ENCODE data around the gene IFNAR1. TPM values are rescaled to one million over a fixed set of nuclear protein-coding genes. Genes with fewer than 3 reads are reported as not detected.
"Not testable (repeated sequence)": the region's sequence is repeated elsewhere in the genome, so short reads cannot be mapped to it uniquely, and the experiment has no call there.

Gene IFNAR1
- total RNA-seq, 1 donor from 2014 or later, result 8.2 TPM

DNA sequence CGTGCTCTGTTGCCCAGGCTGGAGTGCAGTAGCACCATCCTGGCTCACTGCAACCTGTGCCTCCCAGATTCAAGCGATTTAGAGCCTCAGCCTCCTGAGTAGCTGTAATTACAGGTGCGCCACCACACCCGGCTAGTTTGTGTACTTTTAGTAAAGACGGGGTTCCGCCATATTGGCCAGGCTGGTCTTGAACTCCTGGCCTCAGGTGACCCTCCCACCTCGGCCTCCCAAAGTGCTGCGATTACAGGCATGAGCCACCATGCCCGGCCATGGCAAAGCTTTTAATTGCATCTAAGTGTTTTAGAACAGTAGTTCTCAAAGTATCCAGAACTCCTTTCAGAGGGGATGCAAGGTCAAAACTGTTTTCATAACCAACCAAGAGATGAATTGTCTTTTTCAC is 53.3 kb downstream of the IFNAR1 start:
- TF ChIP-seq, protein P1, sequence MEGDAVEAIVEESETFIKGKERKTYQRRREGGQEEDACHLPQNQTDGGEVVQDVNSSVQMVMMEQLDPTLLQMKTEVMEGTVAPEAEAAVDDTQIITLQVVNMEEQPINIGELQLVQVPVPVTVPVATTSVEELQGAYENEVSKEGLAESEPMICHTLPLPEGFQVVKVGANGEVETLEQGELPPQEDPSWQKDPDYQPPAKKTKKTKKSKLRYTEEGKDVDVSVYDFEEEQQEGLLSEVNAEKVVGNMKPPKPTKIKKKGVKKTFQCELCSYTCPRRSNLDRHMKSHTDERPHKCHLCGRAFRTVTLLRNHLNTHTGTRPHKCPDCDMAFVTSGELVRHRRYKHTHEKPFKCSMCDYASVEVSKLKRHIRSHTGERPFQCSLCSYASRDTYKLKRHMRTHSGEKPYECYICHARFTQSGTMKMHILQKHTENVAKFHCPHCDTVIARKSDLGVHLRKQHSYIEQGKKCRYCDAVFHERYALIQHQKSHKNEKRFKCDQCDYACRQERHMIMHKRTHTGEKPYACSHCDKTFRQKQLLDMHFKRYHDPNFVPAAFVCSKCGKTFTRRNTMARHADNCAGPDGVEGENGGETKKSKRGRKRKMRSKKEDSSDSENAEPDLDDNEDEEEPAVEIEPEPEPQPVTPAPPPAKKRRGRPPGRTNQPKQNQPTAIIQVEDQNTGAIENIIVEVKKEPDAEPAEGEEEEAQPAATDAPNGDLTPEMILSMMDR (IDR thresholded peaks at IDR 0.05; ENCODE audit: insufficient read depth, low read length, severe bottlenecking), result no peak
- FAIRE-seq (no peak), DNase-seq (ENCODE audit: low read depth) (no peak)
- H3K4me3 ChIP-seq (ENCODE audit: low read depth, low read length), result no peak overlapping the region
- no peaks in the 10 kb centered on the region for H3K36me3 ChIP-seq (ENCODE audit: control insufficient read depth, insufficient read depth, low read length)
- H3K27me3 ChIP-seq (ENCODE audit: control insufficient read depth, insufficient read depth, low read length), result no peaks in the 10 kb centered on the region

DNA sequence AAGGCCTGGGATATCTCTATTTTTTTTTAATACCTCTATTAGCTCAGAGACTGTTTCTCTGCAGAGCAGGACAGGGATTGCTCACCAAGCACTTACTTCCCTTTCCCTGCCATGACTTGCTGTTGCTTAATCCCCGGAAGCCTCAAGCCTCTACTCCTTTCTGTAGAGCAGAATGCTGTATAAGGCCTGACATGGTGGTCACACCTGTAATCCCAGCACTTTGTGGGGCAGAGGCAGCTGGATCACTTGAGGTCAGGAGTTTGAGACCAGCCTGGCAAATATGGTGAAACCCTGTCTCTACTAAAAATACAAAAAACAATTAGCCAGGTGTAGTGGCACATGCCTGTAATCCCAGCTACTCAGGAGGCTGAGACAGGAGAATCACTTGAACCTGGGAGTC is 55.2 kb downstream of the IFNAR1 start:
- peak; percentile 94 for DNase-seq (ENCODE audit: low read depth)
- not testable (repeated sequence) for H3K36me3 ChIP-seq (ENCODE audit: control insufficient read depth, insufficient read depth, low read length); H3K4me3 ChIP-seq (ENCODE audit: low read depth, low read length); FAIRE-seq; H3K27me3 ChIP-seq (ENCODE audit: control insufficient read depth, insufficient read depth, low read length)

DNA sequence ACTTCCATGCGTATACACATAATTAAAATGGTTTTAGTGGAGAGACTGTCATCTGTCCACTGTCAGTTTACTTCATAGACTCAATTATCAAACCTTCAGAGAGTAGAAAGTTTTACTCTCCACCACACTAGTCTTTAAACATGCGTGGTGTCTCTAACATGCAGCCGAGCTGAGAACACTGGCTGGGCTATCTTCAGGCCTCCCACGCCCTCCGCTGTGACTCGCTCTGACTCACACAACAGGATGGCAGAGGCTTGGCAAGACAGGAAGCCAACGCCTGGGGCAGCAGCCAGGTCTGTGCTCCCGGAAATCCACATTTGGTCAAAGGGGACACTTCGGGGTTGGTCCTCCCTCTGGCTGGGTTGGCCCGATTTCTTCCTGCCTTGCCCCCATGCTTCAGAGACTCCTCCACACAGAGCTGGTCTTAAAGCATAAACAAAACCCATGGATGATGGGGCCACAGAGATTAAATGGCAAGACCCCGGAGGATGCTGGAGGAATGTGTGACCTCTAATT is 55.8 kb downstream of the IFNAR1 start:
- peak; percentile 97 for DNase-seq (ENCODE audit: low read depth)
- Histone ChIP-seq H3K36me3 (ENCODE audit: control insufficient read depth, insufficient read depth, low read length) (no peaks in the 10 kb centered on the region), H3K27me3 (ENCODE audit: control insufficient read depth, insufficient read depth, low read length) (no peaks in the 10 kb centered on the region), H3K4me3 (ENCODE audit: low read depth, low read length) (no peak overlapping the region)
- TF ChIP-seq, protein P1 (IDR thresholded peaks at IDR 0.05; ENCODE audit: insufficient read depth, low read length, severe bottlenecking), result no peak
- FAIRE-seq, result peak; percentile 92

DNA sequence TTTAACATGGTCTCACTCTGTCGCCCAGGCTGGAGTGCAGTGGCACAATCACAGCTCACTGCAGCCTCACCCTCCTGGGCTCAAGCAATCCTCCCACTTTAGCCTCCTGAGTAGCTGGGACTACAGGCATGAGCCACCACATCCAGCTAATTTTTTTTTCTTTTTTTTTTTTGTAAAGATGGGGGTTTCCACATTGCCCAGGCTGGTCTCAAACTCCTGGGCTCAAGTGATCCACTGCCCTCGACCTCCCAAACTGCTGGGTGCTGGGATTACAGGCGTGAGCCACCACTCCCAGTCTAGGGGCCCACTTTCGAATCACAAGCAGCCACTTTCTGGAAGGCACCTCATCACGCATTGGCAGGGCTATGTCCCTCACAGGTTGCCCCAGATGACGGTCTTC is 56.6 kb downstream of the IFNAR1 start:
- not testable (repeated sequence) for H3K36me3 ChIP-seq (ENCODE audit: control insufficient read depth, insufficient read depth, low read length); DNase-seq (ENCODE audit: low read depth); FAIRE-seq; H3K4me3 ChIP-seq (ENCODE audit: low read depth, low read length); H3K27me3 ChIP-seq (ENCODE audit: control insufficient read depth, insufficient read depth, low read length)

DNA sequence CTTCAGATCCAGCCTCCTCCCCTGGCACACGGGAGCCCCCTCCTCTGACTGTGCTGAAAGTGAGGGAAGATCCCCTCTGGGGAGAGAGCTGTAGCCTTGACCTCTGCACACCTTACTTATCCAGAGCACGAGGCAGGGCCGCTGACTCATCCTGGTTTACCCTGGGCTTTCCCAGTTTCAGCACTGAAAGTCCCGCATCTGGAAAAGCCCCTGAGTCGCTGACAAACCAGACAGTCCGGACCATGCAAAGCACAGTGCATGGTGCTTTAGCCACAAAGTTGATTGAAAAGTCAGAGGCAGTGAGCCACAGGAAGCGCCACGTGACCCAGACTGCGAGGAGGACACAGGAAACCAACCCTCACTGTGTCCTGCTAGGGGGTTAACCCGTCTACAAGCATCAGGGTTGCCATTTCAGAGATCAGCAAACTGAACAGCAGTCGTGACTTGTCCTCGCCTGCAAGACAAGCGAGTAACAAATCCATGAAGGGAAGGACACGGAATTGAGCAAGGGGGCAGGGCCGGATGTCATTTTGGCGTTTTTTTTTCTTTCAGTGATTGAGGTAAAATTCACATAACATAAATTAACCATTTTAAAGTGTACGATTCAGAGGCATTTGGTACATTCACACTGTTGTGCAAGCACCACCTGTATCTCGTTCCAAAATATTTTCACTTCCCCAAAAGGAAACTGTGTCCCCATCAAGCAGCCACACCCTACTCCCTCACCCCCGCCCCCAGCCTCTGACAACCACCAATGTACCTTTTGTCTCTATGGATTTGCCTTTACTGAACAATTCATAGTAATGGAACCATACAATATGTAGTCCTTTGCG is 58.5 kb downstream of the IFNAR1 start:
- TF ChIP-seq, protein P1 (IDR thresholded peaks at IDR 0.05; ENCODE audit: insufficient read depth, low read length, severe bottlenecking), result no peak
- no peaks in the 10 kb centered on the region for H3K27me3 ChIP-seq (ENCODE audit: control insufficient read depth, insufficient read depth, low read length)
- H3K36me3 ChIP-seq (ENCODE audit: control insufficient read depth, insufficient read depth, low read length), result no peaks in the 10 kb centered on the region
- no peak overlapping the region for H3K4me3 ChIP-seq (ENCODE audit: low read depth, low read length)
- DNase-seq (ENCODE audit: low read depth) (peak; percentile 97), FAIRE-seq (no peak)

DNA sequence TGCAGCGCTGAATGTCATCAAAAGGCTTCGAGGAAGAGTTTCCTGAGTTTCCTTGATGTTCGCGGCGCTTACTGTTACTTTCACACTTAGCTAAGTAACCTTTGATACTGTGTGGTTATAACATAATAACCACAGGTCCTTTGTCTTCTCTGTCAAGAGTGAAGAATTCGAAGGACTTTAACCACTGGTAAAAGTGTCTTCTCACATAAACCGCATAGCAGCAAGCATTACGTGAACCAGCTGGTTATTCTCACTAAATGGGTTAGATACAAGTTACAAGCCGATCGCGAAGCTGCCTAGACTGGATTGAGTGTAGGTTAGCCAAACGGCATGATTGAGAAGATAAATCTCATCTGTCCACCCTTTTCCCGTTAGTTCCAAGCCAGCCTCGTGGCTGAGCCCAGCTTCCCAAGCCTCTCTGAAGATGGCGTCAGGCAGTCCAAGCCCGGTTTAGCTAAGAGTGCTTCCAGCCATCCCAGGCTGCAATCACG is 60.1 kb downstream of the IFNAR1 start:
- DNase-seq (ENCODE audit: low read depth), result no peak
- no peaks in the 10 kb centered on the region for H3K27me3 ChIP-seq (ENCODE audit: control insufficient read depth, insufficient read depth, low read length)
- TF ChIP-seq, protein P1 (IDR thresholded peaks at IDR 0.05; ENCODE audit: insufficient read depth, low read length, severe bottlenecking), result no peak
- no peak overlapping the region for H3K4me3 ChIP-seq (ENCODE audit: low read depth, low read length)
- no peaks in the 10 kb centered on the region for H3K36me3 ChIP-seq (ENCODE audit: control insufficient read depth, insufficient read depth, low read length)
- FAIRE-seq, result no peak

All from bronchial epithelial cell (primary cell).